KMS-11 (cell line): ENCODE data around the gene RASL12.
"Not testable (repeated sequence)": the region's sequence is repeated elsewhere in the genome, so short reads cannot be mapped to it uniquely, and the experiment has no call there.

Source experiments
- H2AFZ ChIP-seq: fragments of 200-600 bp; sonication (generic); 2 replicates; pipeline ENCODE4 v1.6.1; 2016; ENCODE audit warnings: antibody characterized with exemption, mixed run types, low read depth
- H3K27ac ChIP-seq: fragments of 200-600 bp; sonication (generic); 2 replicates; pipeline ENCODE4 v1.6.1; 2016; ENCODE audit warnings: mild to moderate bottlenecking, mixed run types
- H3K27me3 ChIP-seq: fragments of 200-600 bp; sonication (generic); 2 replicates; pipeline ENCODE4 v1.6.1; 2017; ENCODE audit warnings: mild to moderate bottlenecking, low read depth, mixed run types, moderate library complexity; ENCODE audit not compliant: insufficient read depth
- H3K36me3 ChIP-seq: fragments of 200-600 bp; sonication (generic); 2 replicates; pipeline ENCODE4 v1.6.1; 2017; ENCODE audit warnings: mild to moderate bottlenecking, mixed run types; ENCODE audit not compliant: insufficient read depth
- H3K4me1 ChIP-seq: fragments of 200-600 bp; sonication (generic); 2 replicates; pipeline ENCODE4 v1.6.1; 2016; ENCODE audit warnings: mild to moderate bottlenecking, low read depth, mixed run types; ENCODE audit not compliant: poor library complexity, severe bottlenecking
- H3K4me2 ChIP-seq: fragments of 200-600 bp; sonication (generic); 2 replicates; pipeline ENCODE4 v1.7.0; 2016; ENCODE audit warnings: mild to moderate bottlenecking, mixed run types
- H3K4me3 ChIP-seq: fragments of 200-600 bp; sonication (generic); IDR thresholded peaks from 2 replicates; pipeline ENCODE4 v1.6.1; 2017; ENCODE audit warnings: low read depth, low read length, mixed read lengths; ENCODE audit not compliant: insufficient read depth
- H3K79me2 ChIP-seq: fragments of 200-600 bp; sonication (generic); 2 replicates; pipeline ENCODE4 v1.6.1; 2016; ENCODE audit warnings: low read depth, mixed run types; ENCODE audit not compliant: insufficient read depth
- H3K9ac ChIP-seq: fragments of 200-600 bp; sonication (generic); 2 replicates; pipeline ENCODE4 v1.6.1; 2016; ENCODE audit warnings: mild to moderate bottlenecking, mixed run types
- H4K20me1 ChIP-seq: fragments of 200-600 bp; sonication (generic); 2 replicates; pipeline ENCODE4 v1.6.1; 2016; ENCODE audit warnings: mild to moderate bottlenecking, mixed run types; ENCODE audit not compliant: insufficient read depth
- CTCF ChIP-seq: fragments of 200-600 bp; sonication (generic); conservative IDR thresholded peaks from 2 replicates; pipeline ENCODE4 v1.6.1; 2017; ENCODE audit warnings: low read depth, mild to moderate bottlenecking, antibody characterized with exemption, low read length, moderate library complexity, mixed read lengths

RASL12 gene

GRCh38 chr15:65044724-65045481 lies 22.9 kb downstream of the RASL12 start, which contains the start of gene SLC51B:
Gene SLC51B (plus strand): TSS chr15:65045387. CDS start chr15:65050005, 4,618 bp downstream.
- H3K27ac ChIP-seq, result no peak within 1 kb of the TSS
- H3K4me1 ChIP-seq, result peaks cover 6% of the 10 kb centered on the region
- no peaks in the 10 kb centered on the region for H3K36me3 ChIP-seq
- H3K4me3 ChIP-seq, result no peak within 1 kb of the TSS
- H2AFZ ChIP-seq, result no peak within 1 kb of the TSS
- H3K27me3 ChIP-seq, result no peaks in the 10 kb centered on the region
- H3K9ac ChIP-seq, result no peak within 1 kb of the TSS
- no peaks in the 10 kb centered on the region for H3K79me2 ChIP-seq
- H4K20me1 ChIP-seq, result no peaks in the 10 kb centered on the region
- H3K4me2 ChIP-seq, result no peak within 1 kb of the TSS
- no peak for TF ChIP-seq CTCF

GRCh38 chr15:65044218-65044617 lies 23.6 kb downstream of the RASL12 start:
- H3K4me1 ChIP-seq, H3K4me3 ChIP-seq, H2AFZ ChIP-seq, H3K36me3 ChIP-seq, H4K20me1 ChIP-seq, H3K27me3 ChIP-seq, H3K9ac ChIP-seq, H3K79me2 ChIP-seq, H3K4me2 ChIP-seq, H3K27ac ChIP-seq: not testable (repeated sequence)

- no peak overlapping the region for H3K4me2 ChIP-seq
- H3K4me1 ChIP-seq, result no peaks in the 10 kb centered on the region
- TF ChIP-seq CTCF, result no peak
- no peak overlapping the region for H3K9ac ChIP-seq
- H4K20me1 ChIP-seq, result no peaks in the 10 kb centered on the region
- no peaks in the 10 kb centered on the region for H3K36me3 ChIP-seq
- no peak overlapping the region for H3K27ac ChIP-seq
- H2AFZ ChIP-seq, result no peak overlapping the region
- H3K27me3 ChIP-seq, result no peaks in the 10 kb centered on the region
- no peak overlapping the region for H3K4me3 ChIP-seq
- no peaks in the 10 kb centered on the region for H3K79me2 ChIP-seq
Measured at GRCh38 chr15:65042776-65043327, 24.9 kb downstream of the RASL12 start.

GRCh38 chr15:65041787-65042186 lies 26.0 kb downstream of the RASL12 start:
- H3K27me3 ChIP-seq, result no peaks in the 10 kb centered on the region
- no peak overlapping the region for H3K4me2 ChIP-seq
- H3K9ac ChIP-seq, result no peak overlapping the region
- no peak overlapping the region for H2AFZ ChIP-seq
- H4K20me1 ChIP-seq, result no peaks in the 10 kb centered on the region
- H3K27ac ChIP-seq, result no peak overlapping the region
- H3K4me3 ChIP-seq, result no peak overlapping the region
- H3K36me3 ChIP-seq, result no peaks in the 10 kb centered on the region
- H3K79me2 ChIP-seq, result no peaks in the 10 kb centered on the region
- H3K4me1 ChIP-seq, result no peaks in the 10 kb centered on the region
- no peak for TF ChIP-seq CTCF

- Histone ChIP-seq H3K4me2 (no peak overlapping the region), H2AFZ (no peak overlapping the region), H3K36me3 (no peaks in the 10 kb centered on the region), H3K9ac (no peak overlapping the region), H3K79me2 (no peaks in the 10 kb centered on the region), H3K27ac (no peak overlapping the region), H3K27me3 (no peaks in the 10 kb centered on the region), H3K4me1 (no peaks in the 10 kb centered on the region), H4K20me1 (no peaks in the 10 kb centered on the region), H3K4me3 (no peak overlapping the region)
- TF ChIP-seq CTCF, result no peak
Measured at GRCh38 chr15:65040461-65040860, 27.3 kb downstream of the RASL12 start.
